SK-N-SH (cell line): ENCODE data around the gene ARID5A. TPM values are rescaled to one million over a fixed set of nuclear protein-coding genes. Genes with fewer than 3 reads are reported as not detected.
A peak's percentile ranks its signal among the peaks of the same experiment; 100 is the strongest.

Experiments
- CTCF ChIA-PET: fragments of 300-600, 350-600 bp; formaldehyde crosslinking; extraction: SDS; loops from one replicate; lab custom pipeline; 2021; lab: Yijun Ruan, JAX
- POLR2A ChIA-PET: fragments of 350-600 bp; sonication (Branson Sonifier 250); formaldehyde crosslinking; extraction: SDS; loops from one replicate; lab custom pipeline; 2020; ENCODE audit warnings: antibody characterized with exemption, inconsistent platforms; lab: Yijun Ruan, JAX
- DNase-seq: peaks from one replicate; pipeline ENCODE4 v3.0.0; 2012
- H2AFZ ChIP-seq: fragments of 200-600 bp; sonication (generic); 2 replicates; pipeline ENCODE4 v1.8.1; 2016; ENCODE audit warnings: antibody characterized with exemption, mild to moderate bottlenecking, low read depth
- H3F3A ChIP-seq: fragments of 200-600 bp; sonication (generic); replicated peaks from 2 replicates; pipeline ENCODE3; 2016; ENCODE audit warnings: antibody characterized with exemption, mild to moderate bottlenecking; ENCODE audit not compliant: insufficient read depth
- H3K27ac ChIP-seq, 2 experiments: fragments of 200-500 bp in 1 of 2; fragments of 200-600 bp in 1 of 2; sonication (Bioruptor generic) in 1 of 2; sonication (generic), shearing (Covaris generic) in 1 of 2; 2 replicates each; pipeline versions ENCODE4 v1.5.1 to v1.6.1; 2014 to 2016; ENCODE audit warnings: low read depth in 2 of 2, inconsistent platforms in 1 of 2, low read length in 1 of 2, mild to moderate bottlenecking in 1 of 2, mixed read lengths in 1 of 2
- H3K27me3 ChIP-seq: fragments of 200-600 bp; sonication (generic), shearing (Covaris generic); 2 replicates; pipeline ENCODE4 v1.6.1; 2016; ENCODE audit warnings: mixed run types; ENCODE audit not compliant: insufficient read depth
- H3K36me3 ChIP-seq, 2 experiments: fragments of 200-500 bp in 1 of 2; fragments of 200-600 bp in 1 of 2; sonication (Bioruptor generic) in 1 of 2; sonication (generic) in 1 of 2; replicated peaks in 1 of 2; 2 replicates each; pipeline versions ENCODE3 to v1.5.1; 2014 to 2016; ENCODE audit warnings: low read length in 1 of 2, mild to moderate bottlenecking in 1 of 2; ENCODE audit not compliant: insufficient read depth in 2 of 2, control insufficient read depth in 1 of 2
- H3K4me1 ChIP-seq, 2 experiments: fragments of 200-500 bp in 1 of 2; fragments of 200-600 bp in 1 of 2; sonication (Bioruptor generic) in 1 of 2; sonication (generic), shearing (Covaris generic) in 1 of 2; 2 replicates each; pipeline versions ENCODE4 v1.5.1 to v1.6.1; 2014 to 2016; ENCODE audit warnings: low read depth in 1 of 2, low read length in 1 of 2, mixed run types in 1 of 2; ENCODE audit not compliant: insufficient read depth in 2 of 2, control insufficient read depth in 1 of 2
- H3K4me2 ChIP-seq: fragments of 200-600 bp; sonication (generic), shearing (Covaris generic); 2 replicates; pipeline ENCODE4 v1.6.1; 2017; ENCODE audit warnings: mixed run types
- H3K4me3 ChIP-seq, 2 experiments: fragments of 200-500 bp in 1 of 2; fragments of 200-600 bp in 1 of 2; sonication (Bioruptor generic) in 1 of 2; sonication (generic), shearing (Covaris generic) in 1 of 2; 2 replicates each; pipeline versions ENCODE4 v1.5.1 to v1.8.1; 2014 to 2016; ENCODE audit warnings: low read depth in 2 of 2, inconsistent platforms in 1 of 2, low read length in 1 of 2, mild to moderate bottlenecking in 1 of 2, mixed read lengths in 1 of 2, moderate library complexity in 1 of 2
- H3K79me2 ChIP-seq: fragments of 200-600 bp; sonication (generic); 2 replicates; pipeline ENCODE4 v1.8.1; 2017; ENCODE audit warnings: mild to moderate bottlenecking; ENCODE audit not compliant: insufficient read depth
- H3K9ac ChIP-seq: fragments of 200-600 bp; sonication (generic); 2 replicates; pipeline ENCODE4 v1.6.1; 2017; ENCODE audit warnings: mixed run types
- H3K9me2 ChIP-seq: fragments of 200-600 bp; sonication (generic); 2 replicates; pipeline ENCODE4 v1.6.1; 2017; ENCODE audit warnings: mixed run types
- H3K9me3 ChIP-seq: fragments of 200-600 bp; sonication (generic); 2 replicates; pipeline ENCODE4 v1.6.1; 2017; ENCODE audit warnings: mixed run types, mild to moderate bottlenecking, moderate library complexity
- H4K20me1 ChIP-seq: fragments of 200-600 bp; sonication (generic); 2 replicates; pipeline ENCODE4 v1.6.1; 2017; ENCODE audit warnings: mild to moderate bottlenecking, mixed run types; ENCODE audit not compliant: insufficient read depth
- CHD2 ChIP-seq: fragments of 150-350 bp; IDR thresholded peaks from 2 replicates; pipeline ENCODE4 v1.6.1; 2018; ENCODE audit warnings: low read length; ENCODE audit not compliant: partially characterized antibody
- ELF1 ChIP-seq: IDR thresholded peaks from 2 replicates; pipeline ENCODE4 v1.4.0; 2012
- EZH2phosphoT487 ChIP-seq: fragments of 200-600 bp; sonication (generic); IDR thresholded peaks from 2 replicates; pipeline ENCODE4 v1.6.1; 2017; ENCODE audit warnings: low read depth, mixed run types, mild to moderate bottlenecking, antibody characterized with exemption, moderate library complexity, borderline replicate concordance
- FOXM1 ChIP-seq: IDR thresholded peaks from 2 replicates; pipeline ENCODE4 v1.4.0; 2012; ENCODE audit warnings: low read depth, mild to moderate bottlenecking
- GABPA ChIP-seq: IDR thresholded peaks from 2 replicates; pipeline ENCODE4 v1.4.0; 2012; ENCODE audit warnings: low read depth, mild to moderate bottlenecking
- GATA2 ChIP-seq: sonication (generic); formaldehyde crosslinking; IDR thresholded peaks from 2 replicates; pipeline ENCODE4 v1.5.0; 2020; ENCODE audit warnings: mild to moderate bottlenecking, missing genetic modification reagents
- MAX ChIP-seq: IDR thresholded peaks from 2 replicates; pipeline ENCODE4 v1.4.0; 2012; ENCODE audit warnings: low read depth
- MXI1 ChIP-seq: IDR thresholded peaks from 2 replicates; pipeline ENCODE4 v1.6.1; 2012; ENCODE audit warnings: mild to moderate bottlenecking, low read depth, low read length, improper control_type of control experiment
- NFIC ChIP-seq: IDR thresholded peaks from 2 replicates; pipeline ENCODE4 v1.4.0; 2012; ENCODE audit warnings: borderline replicate concordance
- NRF1 ChIP-seq: IDR thresholded peaks from 2 replicates; pipeline ENCODE4 v1.6.1; 2012; ENCODE audit warnings: low read depth, mild to moderate bottlenecking, low read length
- PBX3 ChIP-seq: IDR thresholded peaks from 2 replicates; pipeline ENCODE4; 2012
- RAD21 ChIP-seq: IDR thresholded peaks from 2 replicates; pipeline ENCODE4 v1.6.1; 2012; ENCODE audit warnings: mild to moderate bottlenecking, low read length
- RFX5 ChIP-seq: IDR thresholded peaks from 2 replicates; pipeline ENCODE4 v1.6.1; 2012; ENCODE audit warnings: mild to moderate bottlenecking, improper control_type of control experiment, low read length
- RXRA ChIP-seq: IDR thresholded peaks from 2 replicates; pipeline ENCODE4 v1.4.0; 2012; ENCODE audit warnings: low read depth, mild to moderate bottlenecking, borderline replicate concordance
- TAF1 ChIP-seq: IDR thresholded peaks from 2 replicates; pipeline ENCODE4 v1.6.1; 2012; ENCODE audit warnings: low read depth, mild to moderate bottlenecking, low read length, moderate library complexity, borderline replicate concordance
- TEAD4 ChIP-seq: IDR thresholded peaks from 2 replicates; pipeline ENCODE4 v1.4.0; 2012; ENCODE audit warnings: mild to moderate bottlenecking, borderline replicate concordance; ENCODE audit not compliant: insufficient read depth
- USF1 ChIP-seq: IDR thresholded peaks from 2 replicates; pipeline ENCODE4 v1.4.0; 2012; ENCODE audit warnings: low read depth, borderline replicate concordance
- ZBTB33 ChIP-seq: IDR thresholded peaks from 2 replicates; pipeline ENCODE4 v1.4.0; 2012; ENCODE audit warnings: low read depth, borderline replicate concordance
- WGBS: methylation state at CpG from one replicate; pipeline ENCODE4 v1.1.6; 2017; ENCODE audit warnings: low lambda C conversion rate; 5-methylcytosine and 5-hydroxymethylcytosine counted together
- polyA plus RNA-seq, 3 experiments: library from polyadenylated mRNA; depleted of rRNA; stranded (reverse); fragments of >200 nt; gene quantifications; 2 replicates each; pipeline ENCODE4 v1.2.3, GENCODE V29; 2012

The ARID5A gene
- polyA plus RNA-seq, 1 of the 3 experiments (the other 2 are of a cell fraction), result 3.3 TPM

GRCh38 chr2:96531872-96532505 is 4.6 kb upstream of the ARID5A start (continued):
- TF ChIP-seq ELF1 (0 out of 2 replicates have a peak, but pooled peaks have one; percentile 8), RAD21 (no peak), GATA2 (CRISPR knock-in tag) (no peak), MXI1 (no peak), CHD2 (no peak), RFX5 (no peak), TEAD4 (no peak), EZH2phosphoT487 (no peak), NFIC (peak; percentile 93), USF1 (no peak), GABPA (no peak), TAF1 (0 out of 2 replicates have a peak, but pooled peaks have one; percentile 12)

- Histone ChIP-seq H3K4me2 (peak overlapping the region; percentile 49; the same call in 1 of the 2 replicates), H3K4me1 (peaks cover 32 to 49% of the 10 kb centered on the region in 2 experiments)
Observed at GRCh38 chr2:96532641-96533291, 3.8 kb upstream of the ARID5A start.

More at GRCh38 chr2:96532641-96533291, 3.8 kb upstream of the ARID5A start:
- Histone ChIP-seq H3K27ac (peak overlapping the region in 1 of 2 experiments; percentile 53; a peak in 1 of 4 replicates), H2AFZ (peak overlapping the region; percentile 74), H3K9me2 (no peaks in the 10 kb centered on the region), H3F3A (peaks cover 7% of the 10 kb centered on the region), H3K9me3 (no peaks in the 10 kb centered on the region), H3K79me2 (0 out of 2 replicates have a peak, but pooled peaks cover 3% of the 10 kb centered on the region), H4K20me1 (peaks cover 5% of the 10 kb centered on the region; the same call in 1 of the 2 replicates), H3K9ac (no peak overlapping the region), H3K27me3 (no peaks in the 10 kb centered on the region), H3K4me3 (no peak overlapping the region), H3K36me3 (no peaks in the 10 kb centered on the region)
- ChIA-PET CTCF (interaction anchor here (3.4 to 6.2 kb wide), 2 partner anchors 22 to 23 kb away, joined by 25 to 47 read pairs; no protein-coding TSS in a partner anchor), POLR2A (no interaction called here)
- no peak for DNase-seq
- no peak for TF ChIP-seq FOXM1
- no peak for TF ChIP-seq NFIC
- no peak for TF ChIP-seq GABPA
- TF ChIP-seq PBX3, result no peak
- TF ChIP-seq RXRA, result no peak
- no peak for TF ChIP-seq EZH2phosphoT487
- TF ChIP-seq ZBTB33, result no peak
- no peak for TF ChIP-seq GATA2 (CRISPR knock-in tag)
- TF ChIP-seq NRF1, result no peak
- no peak for TF ChIP-seq RFX5
- TF ChIP-seq MAX, result no peak
- WGBS, result 90% methylated on average over 7 of the region's 7 CpGs
